Activated CD8-positive, alpha-beta T cell treated with anti-CD3 and anti-CD28 coated beads for 36 hours (primary cell): Measurements from ENCODE around the gene RASAL1. TPM values are rescaled to one million over a fixed set of nuclear protein-coding genes. Genes with fewer than 3 reads are reported as not detected.

Source experiments
- ATAC-seq: fragments of 200-7000 bp; cut with Tn5 transposase; one replicate; pipeline ENCODE4 v1.10.0; 2021; ENCODE audit warnings: mild to moderate bottlenecking, moderate library complexity
- CTCF ChIA-PET: fragments of 350-600 bp; sonication (Branson Sonifier 250); formaldehyde crosslinking; loops from one replicate; lab custom pipeline; 2021; ENCODE audit warnings: antibody characterized with exemption; lab: Charles Lee
- POLR2A ChIA-PET: fragments of 350-600 bp; sonication (Branson Sonifier 250); formaldehyde crosslinking; loops from one replicate; lab custom pipeline; 2021; ENCODE audit warnings: antibody characterized with exemption; lab: Charles Lee
- DNase-seq: peaks from one replicate; pipeline ENCODE4 v3.0.0-alpha.2; 2020
- H3K27ac Mint-ChIP-seq: one replicate; pipeline ENCODE4 v1.8.0; 2021; ENCODE audit warnings: mild to moderate bottlenecking, mixed read lengths
- H3K27me3 Mint-ChIP-seq: one replicate; pipeline ENCODE4 v1.8.0; 2021; ENCODE audit warnings: mixed read lengths
- H3K36me3 Mint-ChIP-seq: one replicate; pipeline ENCODE4 v1.8.0; 2021; ENCODE audit warnings: low read depth, mixed read lengths
- H3K4me1 Mint-ChIP-seq: one replicate; pipeline ENCODE4 v1.8.0; 2021; ENCODE audit warnings: low read depth, mixed read lengths
- H3K4me3 Mint-ChIP-seq: one replicate; pipeline ENCODE4 v1.8.0; 2021; ENCODE audit warnings: mild to moderate bottlenecking, moderate library complexity, mixed read lengths
- H3K9me3 Mint-ChIP-seq: one replicate; pipeline ENCODE4 v1.8.0; 2021; ENCODE audit warnings: mixed read lengths
- intact Hi-C: fragments of 100-400 bp; cut with micrococcal nuclease; formaldehyde crosslinking; loops from one replicate; pipeline ENCODE4 v1.10.0; 2022
- total RNA-seq, 2 experiments: library from RNA; stranded (reverse); gene quantifications; one replicate each; pipeline ENCODE4 v1.2.3, GENCODE V29; 2021
- TF ChIP-seq, protein P1 (sequence below): fragments of 200-600 bp; IDR thresholded peaks from one replicate; pipeline ENCODE4 v1.8.0; 2022; ENCODE audit warnings: antibody characterized with exemption, mild to moderate bottlenecking

The RASAL1 gene
- total RNA-seq, 2 experiments from 2014 or later: 9.8 to 12.4 TPM

DNA sequence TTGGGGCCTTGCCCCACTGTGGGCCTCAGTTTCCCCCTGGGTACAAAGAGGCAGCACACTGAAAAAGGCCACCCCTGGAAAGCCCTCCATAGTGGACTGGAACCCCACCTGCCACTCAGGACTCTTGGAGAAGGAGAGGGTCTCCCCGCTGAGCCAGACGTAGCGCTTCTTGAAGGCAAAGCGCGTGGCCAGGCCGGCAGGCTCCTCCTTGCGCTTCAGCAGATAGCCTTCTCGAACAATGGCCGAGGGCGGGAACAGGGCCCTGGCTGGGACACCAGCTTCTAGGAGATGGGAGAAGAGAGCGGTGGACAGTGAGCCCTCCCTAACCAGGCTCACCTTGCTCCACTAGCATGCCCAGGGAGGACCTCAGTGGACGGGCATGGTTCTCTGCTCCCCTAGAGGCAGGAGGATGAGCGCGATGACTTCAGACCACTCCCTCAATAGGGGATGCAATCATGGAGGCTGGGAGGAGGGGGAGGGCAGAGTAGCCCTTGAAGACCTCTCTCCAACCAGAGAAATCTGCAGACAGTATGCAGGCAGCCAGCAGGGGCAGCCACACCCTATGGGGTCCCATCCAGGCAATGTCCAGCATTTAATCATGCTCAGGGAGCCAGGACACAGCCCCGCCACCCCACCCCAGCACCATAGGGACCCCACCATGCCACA, 29.8 kb downstream of the RASAL1 start:
- Mint-ChIP-seq H3K36me3 (no peaks in the 10 kb centered on the region), H3K9me3 (no peaks in the 10 kb centered on the region), H3K27ac (no peak overlapping the region), H3K27me3 (no peaks in the 10 kb centered on the region), H3K4me3 (no peak overlapping the region), H3K4me1 (peaks cover 18% of the 10 kb centered on the region)
- DNase-seq (no peak), ATAC-seq (no peak)
- TF ChIP-seq, protein P1, sequence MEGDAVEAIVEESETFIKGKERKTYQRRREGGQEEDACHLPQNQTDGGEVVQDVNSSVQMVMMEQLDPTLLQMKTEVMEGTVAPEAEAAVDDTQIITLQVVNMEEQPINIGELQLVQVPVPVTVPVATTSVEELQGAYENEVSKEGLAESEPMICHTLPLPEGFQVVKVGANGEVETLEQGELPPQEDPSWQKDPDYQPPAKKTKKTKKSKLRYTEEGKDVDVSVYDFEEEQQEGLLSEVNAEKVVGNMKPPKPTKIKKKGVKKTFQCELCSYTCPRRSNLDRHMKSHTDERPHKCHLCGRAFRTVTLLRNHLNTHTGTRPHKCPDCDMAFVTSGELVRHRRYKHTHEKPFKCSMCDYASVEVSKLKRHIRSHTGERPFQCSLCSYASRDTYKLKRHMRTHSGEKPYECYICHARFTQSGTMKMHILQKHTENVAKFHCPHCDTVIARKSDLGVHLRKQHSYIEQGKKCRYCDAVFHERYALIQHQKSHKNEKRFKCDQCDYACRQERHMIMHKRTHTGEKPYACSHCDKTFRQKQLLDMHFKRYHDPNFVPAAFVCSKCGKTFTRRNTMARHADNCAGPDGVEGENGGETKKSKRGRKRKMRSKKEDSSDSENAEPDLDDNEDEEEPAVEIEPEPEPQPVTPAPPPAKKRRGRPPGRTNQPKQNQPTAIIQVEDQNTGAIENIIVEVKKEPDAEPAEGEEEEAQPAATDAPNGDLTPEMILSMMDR: no peak
- intact Hi-C loops: no loop called here
- POLR2A ChIA-PET: interaction anchor here (0.7 to 1.2 kb wide), 3 partner anchors 49 to 78 kb away, joined by 3 read pairs; no protein-coding TSS in a partner anchor
- CTCF ChIA-PET: no interaction called here

DNA sequence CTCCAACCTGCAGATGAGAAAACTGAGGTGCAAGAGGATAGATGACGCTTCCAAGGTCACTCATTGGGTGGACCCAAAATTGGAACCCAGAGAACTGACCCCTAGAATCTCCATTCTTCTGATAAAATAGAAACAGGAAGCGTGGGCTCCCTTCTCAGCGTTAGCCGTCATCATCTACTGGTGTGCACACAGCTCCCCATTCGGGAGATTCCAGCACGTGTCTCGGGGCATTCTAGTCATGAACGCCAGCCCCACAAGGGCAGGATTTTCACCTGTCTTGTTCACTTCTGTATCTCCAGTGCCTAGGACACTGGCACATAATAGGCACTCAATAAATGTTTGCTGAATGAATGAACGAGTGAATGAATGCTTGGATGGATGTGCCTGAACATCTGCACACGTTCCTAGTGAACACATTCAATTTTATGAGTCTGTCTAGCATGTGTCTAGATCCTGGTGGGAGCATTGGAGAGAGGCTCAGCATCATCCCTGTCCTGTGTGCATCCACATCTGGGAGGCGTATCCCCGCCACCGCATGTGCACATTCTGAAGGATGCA, 30.5 kb downstream of the RASAL1 start:
- H3K27ac Mint-ChIP-seq: no peak overlapping the region
- ChIA-PET CTCF (interaction anchor here (1.8 to 2.2 kb wide), 2 partner anchors 48 to 56 kb away, joined by 5 to 7 read pairs; no protein-coding TSS in a partner anchor), POLR2A (interaction anchor here (1.1 to 1.2 kb wide), 2 partner anchors 49 to 52 kb away, joined by 3 read pairs; no protein-coding TSS in a partner anchor)
- H3K4me1 Mint-ChIP-seq: peaks cover 14% of the 10 kb centered on the region
- intact Hi-C loops: no loop called here
- DNase-seq: no peak
- TF ChIP-seq, protein P1: no peak
- H3K9me3 Mint-ChIP-seq: no peaks in the 10 kb centered on the region
- ATAC-seq: no peak
- no peaks in the 10 kb centered on the region for H3K27me3 Mint-ChIP-seq
- no peaks in the 10 kb centered on the region for H3K36me3 Mint-ChIP-seq
- no peak overlapping the region for H3K4me3 Mint-ChIP-seq

DNA sequence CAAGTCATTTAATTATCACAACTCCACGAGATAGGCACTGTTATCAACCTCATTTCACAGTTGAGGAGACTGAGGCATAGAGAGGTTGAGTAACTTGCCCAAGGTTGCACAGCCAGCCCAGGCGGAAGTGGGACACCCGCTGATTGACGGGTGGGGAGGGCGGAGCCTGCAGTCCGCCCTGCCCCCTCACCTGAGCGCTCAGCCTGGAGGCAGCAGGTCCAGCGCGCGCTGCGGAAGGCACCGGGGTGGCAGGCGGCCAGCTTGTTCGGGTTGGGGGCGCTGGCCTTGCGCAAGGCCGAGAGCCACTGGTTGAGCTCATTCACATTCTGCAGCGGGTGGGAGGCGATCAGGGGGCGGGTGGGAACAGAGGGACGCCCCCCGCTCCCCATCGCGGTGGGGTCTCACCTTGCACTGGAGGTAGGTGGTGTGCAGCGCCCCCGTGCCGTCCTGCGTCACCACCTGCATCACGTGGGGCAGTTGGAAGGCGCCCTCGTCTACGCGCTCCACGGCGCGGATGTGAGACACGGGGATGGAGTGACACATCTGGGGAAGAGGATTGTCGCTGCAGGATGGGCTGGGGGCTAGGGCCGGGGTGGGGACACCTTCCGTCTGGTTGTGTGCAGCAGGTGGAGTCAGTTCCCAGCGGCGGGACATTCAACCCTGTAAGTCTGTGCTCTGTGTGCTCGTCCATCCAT, 31.7 kb downstream of the RASAL1 start:
- peaks cover 10% of the 10 kb centered on the region for H3K4me1 Mint-ChIP-seq
- no peaks in the 10 kb centered on the region for H3K27me3 Mint-ChIP-seq
- POLR2A ChIA-PET: interaction anchor here (1.1 kb wide), 1 partner anchor 53 kb away, joined by 3 read pairs; no protein-coding TSS in a partner anchor
- CTCF ChIA-PET: interaction anchor here (0.9 to 2.2 kb wide), 6 partner anchors 14 to 111 kb away, joined by 3 to 7 read pairs (median 4); partner anchors contain the start of gene RASAL1
- peak overlapping the region; percentile 57 for H3K4me3 Mint-ChIP-seq
- no peak overlapping the region for H3K27ac Mint-ChIP-seq
- peak; percentile 81 for DNase-seq
- H3K36me3 Mint-ChIP-seq: no peaks in the 10 kb centered on the region
- H3K9me3 Mint-ChIP-seq: no peaks in the 10 kb centered on the region
- peak; percentile 97 for ATAC-seq
- intact Hi-C loops: no loop called here
- TF ChIP-seq, protein P1: no peak

DNA sequence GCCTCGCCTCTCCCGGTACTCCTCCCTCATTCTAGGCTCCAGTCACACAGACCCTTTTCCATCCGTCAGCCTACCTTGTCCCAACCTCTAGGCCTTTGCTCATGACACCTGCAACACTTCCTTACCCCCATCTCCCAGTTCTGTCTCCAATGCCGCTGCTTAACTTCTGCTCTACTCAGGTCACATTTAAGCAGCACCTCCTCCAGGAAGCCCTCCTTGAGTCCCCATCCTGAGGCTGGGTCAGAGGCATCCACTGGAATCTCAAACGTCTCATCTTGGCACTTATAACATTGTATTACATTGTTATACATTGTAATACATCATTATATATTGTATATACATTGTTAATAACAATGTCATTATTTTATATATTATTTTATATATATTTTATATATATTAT, 32.8 kb downstream of the RASAL1 start:
- H3K27ac Mint-ChIP-seq: no peak overlapping the region
- no peaks in the 10 kb centered on the region for H3K27me3 Mint-ChIP-seq
- H3K36me3 Mint-ChIP-seq: no peaks in the 10 kb centered on the region
- ChIA-PET CTCF (interaction anchor here (0.9 to 5.5 kb wide), 6 partner anchors 32 to 110 kb away, joined by 3 to 91 read pairs (median 4); partner anchors contain the start of genes DTX1 and RASAL1), POLR2A (no interaction called here)
- no peak for ATAC-seq
- DNase-seq: no peak
- no peaks in the 10 kb centered on the region for H3K9me3 Mint-ChIP-seq
- no peak overlapping the region for H3K4me3 Mint-ChIP-seq
- TF ChIP-seq, protein P1: no peak
- peaks cover 19% of the 10 kb centered on the region for H3K4me1 Mint-ChIP-seq
- intact Hi-C loops: no loop called here
